ENCODE results near the gene UBE2G2. TPM values are rescaled to one million over a fixed set of nuclear protein-coding genes. Genes with fewer than 3 reads are reported as not detected.

UBE2G2 gene
- total RNA-seq, 2 experiments from 2014 or later: 89.9 to 96.8 TPM

DNA sequence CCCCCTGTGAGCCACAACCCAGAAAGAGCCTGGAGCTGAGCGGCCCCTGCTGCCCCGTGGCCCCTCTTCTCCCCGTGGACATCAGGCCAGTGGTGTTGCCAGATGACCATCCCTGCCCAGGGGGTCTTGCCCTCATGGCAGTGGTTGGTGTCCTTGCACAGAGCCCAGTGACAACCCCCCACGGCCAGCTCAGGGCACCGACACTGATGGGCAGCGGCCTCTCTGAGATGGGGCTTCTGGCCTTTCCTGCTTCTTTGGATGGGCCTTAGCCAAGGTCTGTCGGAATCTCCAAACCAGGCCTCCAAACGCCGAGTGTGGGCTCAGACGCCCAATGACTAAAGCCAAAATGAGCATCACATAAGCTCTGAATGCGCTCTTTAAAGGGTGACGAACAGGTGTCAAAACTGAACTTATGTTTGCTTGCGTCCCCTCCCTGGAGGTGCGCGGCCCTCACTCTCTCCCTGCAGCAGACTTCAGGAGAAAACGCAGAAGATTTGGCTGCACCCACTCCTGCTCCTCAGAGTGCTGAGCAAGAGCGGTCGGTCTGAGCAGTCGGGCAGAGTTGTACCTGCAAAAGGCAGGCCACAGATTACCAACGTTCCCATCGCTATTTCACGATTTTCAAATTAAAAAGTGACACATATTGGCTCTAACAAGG, 41.9 kb downstream of the UBE2G2 start:
- H3K27ac ChIP-seq (ENCODE audit: low read depth in 1 of 2, low read length in 2 of 2): no peak overlapping the region
- intact Hi-C loops (cut with DNase I, micrococcal nuclease): no loop called here
- H3K4me3 Mint-ChIP-seq: no peak overlapping the region
- no peak overlapping the region for H3K27ac Mint-ChIP-seq
- no peak overlapping the region for H3K4me3 ChIP-seq (ENCODE audit: low read length)
- no peaks in the 10 kb centered on the region for H3K36me3 Mint-ChIP-seq (ENCODE audit: low read depth)
- ChIA-PET POLR2A (no interaction called here), CTCF (no interaction called here)
- DNase-seq (no peak), ATAC-seq (ENCODE audit: poor library complexity) (no peak)
- H3K9me3 ChIP-seq (ENCODE audit: control insufficient read depth in 1 of 2, insufficient read depth in 1 of 2, low read length in 2 of 2): peaks cover 0 to 12% of the 10 kb centered on the region in 2 experiments
- H3K4me1 ChIP-seq (ENCODE audit: insufficient read depth, low read length): peaks cover 4% of the 10 kb centered on the region
- no peaks in the 10 kb centered on the region for H3K27me3 ChIP-seq (ENCODE audit: control insufficient read depth in 1 of 2, insufficient read depth in 2 of 2, low read length in 2 of 2)
- peaks cover 5% of the 10 kb centered on the region for H3K4me1 Mint-ChIP-seq (ENCODE audit: low read depth)
- H3K27me3 Mint-ChIP-seq: no peaks in the 10 kb centered on the region
- peaks cover 3% of the 10 kb centered on the region for H3K9me3 Mint-ChIP-seq
- TF ChIP-seq, protein P1, sequence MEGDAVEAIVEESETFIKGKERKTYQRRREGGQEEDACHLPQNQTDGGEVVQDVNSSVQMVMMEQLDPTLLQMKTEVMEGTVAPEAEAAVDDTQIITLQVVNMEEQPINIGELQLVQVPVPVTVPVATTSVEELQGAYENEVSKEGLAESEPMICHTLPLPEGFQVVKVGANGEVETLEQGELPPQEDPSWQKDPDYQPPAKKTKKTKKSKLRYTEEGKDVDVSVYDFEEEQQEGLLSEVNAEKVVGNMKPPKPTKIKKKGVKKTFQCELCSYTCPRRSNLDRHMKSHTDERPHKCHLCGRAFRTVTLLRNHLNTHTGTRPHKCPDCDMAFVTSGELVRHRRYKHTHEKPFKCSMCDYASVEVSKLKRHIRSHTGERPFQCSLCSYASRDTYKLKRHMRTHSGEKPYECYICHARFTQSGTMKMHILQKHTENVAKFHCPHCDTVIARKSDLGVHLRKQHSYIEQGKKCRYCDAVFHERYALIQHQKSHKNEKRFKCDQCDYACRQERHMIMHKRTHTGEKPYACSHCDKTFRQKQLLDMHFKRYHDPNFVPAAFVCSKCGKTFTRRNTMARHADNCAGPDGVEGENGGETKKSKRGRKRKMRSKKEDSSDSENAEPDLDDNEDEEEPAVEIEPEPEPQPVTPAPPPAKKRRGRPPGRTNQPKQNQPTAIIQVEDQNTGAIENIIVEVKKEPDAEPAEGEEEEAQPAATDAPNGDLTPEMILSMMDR (IDR thresholded peaks at IDR 0.05): no peak
- H3K36me3 ChIP-seq (ENCODE audit: insufficient read depth, low read length): no peaks in the 10 kb centered on the region

DNA sequence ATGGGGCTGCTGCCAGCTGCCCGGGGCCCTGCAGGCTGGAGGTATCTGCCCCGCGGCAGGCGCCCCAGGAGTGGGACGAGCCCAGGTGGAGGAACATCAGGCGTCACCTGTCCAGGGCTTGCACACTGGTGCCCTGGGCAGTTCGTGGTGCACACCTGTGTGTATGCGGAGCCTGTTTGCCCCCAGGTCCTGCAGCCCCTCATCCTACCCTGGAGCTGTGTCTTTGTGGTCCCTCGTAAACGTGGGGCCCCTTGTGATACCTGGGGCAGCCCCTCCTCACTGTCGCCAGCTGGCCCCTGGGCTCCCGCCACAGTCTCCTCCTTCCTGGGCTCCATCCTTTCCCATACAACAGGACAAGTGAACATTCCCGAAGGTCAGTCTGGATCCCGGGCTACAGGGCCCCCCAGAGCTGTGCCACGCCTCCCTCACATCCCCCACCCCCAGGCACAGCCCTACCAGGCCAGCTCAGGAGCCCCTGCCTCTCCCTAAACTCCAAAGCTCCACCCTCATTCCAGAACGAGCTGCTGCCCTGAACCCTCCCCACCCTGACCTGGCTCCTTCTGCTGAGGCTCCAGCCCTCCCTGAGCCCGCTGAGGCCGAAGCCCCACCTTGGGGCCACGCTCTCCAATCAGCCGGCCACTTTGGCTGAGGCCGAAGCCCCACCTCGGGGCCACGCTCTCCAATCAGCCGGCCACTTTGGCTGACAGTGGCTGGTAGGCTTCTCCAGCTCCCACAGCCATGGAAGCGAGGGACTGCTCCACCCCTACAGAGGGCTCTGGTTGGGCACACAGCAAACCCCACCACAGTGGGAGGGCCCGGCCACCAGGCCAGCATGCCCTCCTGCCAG, 42.6 kb downstream of the UBE2G2 start:
- Histone ChIP-seq H3K27me3 (ENCODE audit: control insufficient read depth in 1 of 2, insufficient read depth in 2 of 2, low read length in 2 of 2) (no peaks in the 10 kb centered on the region), H3K9me3 (ENCODE audit: control insufficient read depth in 1 of 2, insufficient read depth in 1 of 2, low read length in 2 of 2) (peaks cover 0 to 12% of the 10 kb centered on the region in 2 experiments), H3K4me3 (ENCODE audit: low read length) (no peak overlapping the region), H3K36me3 (ENCODE audit: insufficient read depth, low read length) (no peaks in the 10 kb centered on the region), H3K4me1 (ENCODE audit: insufficient read depth, low read length) (peaks cover 3% of the 10 kb centered on the region), H3K27ac (ENCODE audit: low read depth in 1 of 2, low read length in 2 of 2) (no peak overlapping the region)
- TF ChIP-seq, protein P1 (IDR thresholded peaks at IDR 0.05): no peak
- peaks cover 3% of the 10 kb centered on the region for H3K9me3 Mint-ChIP-seq
- no peak for ATAC-seq (ENCODE audit: poor library complexity)
- ChIA-PET POLR2A (no interaction called here), CTCF (no interaction called here)
- DNase-seq: no peak
- H3K27me3 Mint-ChIP-seq: no peaks in the 10 kb centered on the region
- no peak overlapping the region for H3K4me3 Mint-ChIP-seq
- H3K27ac Mint-ChIP-seq: no peak overlapping the region
- peaks cover 5% of the 10 kb centered on the region for H3K4me1 Mint-ChIP-seq (ENCODE audit: low read depth)
- H3K36me3 Mint-ChIP-seq (ENCODE audit: low read depth): no peaks in the 10 kb centered on the region
- intact Hi-C loops (cut with DNase I, micrococcal nuclease): no loop called here

DNA sequence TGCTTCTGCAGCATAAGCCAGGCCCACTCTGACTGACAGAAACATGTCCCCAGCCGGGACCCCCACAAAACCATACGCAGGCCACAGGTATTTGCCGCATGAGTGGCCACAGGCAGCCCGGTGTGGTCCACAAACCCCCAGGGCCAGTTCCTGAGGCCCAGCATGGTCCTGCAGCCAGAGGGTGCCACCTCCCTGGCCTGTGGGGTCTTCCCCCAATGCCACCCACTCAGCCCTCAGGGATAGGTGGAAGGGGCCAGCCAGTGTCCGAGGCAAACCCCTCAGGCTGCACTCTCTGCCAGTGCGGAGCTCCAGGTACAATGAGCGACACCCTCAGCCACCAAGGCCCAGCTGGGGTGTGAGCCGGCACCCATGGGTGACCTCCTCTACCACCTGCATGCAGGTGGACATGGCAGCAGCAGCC, 43.5 kb downstream of the UBE2G2 start:
- Histone ChIP-seq H3K4me3 (ENCODE audit: low read length) (no peak overlapping the region), H3K36me3 (ENCODE audit: insufficient read depth, low read length) (no peaks in the 10 kb centered on the region), H3K4me1 (ENCODE audit: insufficient read depth, low read length) (peaks cover 3% of the 10 kb centered on the region), H3K9me3 (ENCODE audit: control insufficient read depth in 1 of 2, insufficient read depth in 1 of 2, low read length in 2 of 2) (peaks cover 0 to 12% of the 10 kb centered on the region in 2 experiments), H3K27ac (ENCODE audit: low read depth in 1 of 2, low read length in 2 of 2) (no peak overlapping the region), H3K27me3 (ENCODE audit: control insufficient read depth in 1 of 2, insufficient read depth in 2 of 2, low read length in 2 of 2) (no peaks in the 10 kb centered on the region)
- Mint-ChIP-seq H3K4me3 (no peak overlapping the region), H3K9me3 (peaks cover 3% of the 10 kb centered on the region), H3K27ac (no peak overlapping the region), H3K36me3 (ENCODE audit: low read depth) (no peaks in the 10 kb centered on the region), H3K4me1 (ENCODE audit: low read depth) (peaks cover 5% of the 10 kb centered on the region), H3K27me3 (no peaks in the 10 kb centered on the region)
- TF ChIP-seq, protein P1 (IDR thresholded peaks at IDR 0.05): no peak
- intact Hi-C loops (cut with DNase I, micrococcal nuclease): no loop called here
- CTCF ChIA-PET: no interaction called here
- ATAC-seq (ENCODE audit: poor library complexity) (no peak), DNase-seq (no peak)
- POLR2A ChIA-PET: no interaction called here
